Midbrain (tissue), 1 donor: Measurements from ENCODE around the gene GSE1.

Source experiments
- DNase-seq: peaks from one replicate; lab custom pipeline; 2025; lab: John Stamatoyannopoulos, UW

Gene GSE1

DNA sequence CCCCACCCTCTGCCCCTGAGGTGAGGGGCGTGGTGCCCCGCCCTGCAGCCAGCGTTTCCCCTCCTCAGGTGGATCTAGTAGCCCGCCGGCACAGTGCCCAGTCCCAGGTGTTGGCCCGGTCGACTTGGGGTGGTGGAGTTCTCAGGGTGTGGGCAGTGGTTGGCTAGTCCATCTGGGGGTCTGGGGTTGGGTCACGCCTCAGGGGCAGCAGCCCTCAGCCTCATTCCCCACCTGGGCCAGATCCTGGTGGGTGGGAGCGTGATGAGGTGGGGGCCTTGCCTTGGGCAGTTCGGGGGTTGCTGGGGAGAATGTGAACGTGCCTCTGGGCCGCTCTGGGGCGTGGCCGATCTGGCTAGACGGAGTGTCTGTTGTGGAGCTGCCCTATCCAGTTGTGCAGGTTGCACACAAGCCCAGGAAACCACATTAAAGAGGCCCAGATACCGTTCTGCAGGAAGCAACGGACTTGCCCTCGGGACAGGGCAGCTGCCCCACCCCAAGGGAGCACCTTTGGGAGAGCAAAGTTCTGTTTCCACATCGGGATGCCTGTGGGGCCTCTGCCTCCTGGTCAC is 32.0 kb downstream of the GSE1 start:
- no peak for DNase-seq

DNA sequence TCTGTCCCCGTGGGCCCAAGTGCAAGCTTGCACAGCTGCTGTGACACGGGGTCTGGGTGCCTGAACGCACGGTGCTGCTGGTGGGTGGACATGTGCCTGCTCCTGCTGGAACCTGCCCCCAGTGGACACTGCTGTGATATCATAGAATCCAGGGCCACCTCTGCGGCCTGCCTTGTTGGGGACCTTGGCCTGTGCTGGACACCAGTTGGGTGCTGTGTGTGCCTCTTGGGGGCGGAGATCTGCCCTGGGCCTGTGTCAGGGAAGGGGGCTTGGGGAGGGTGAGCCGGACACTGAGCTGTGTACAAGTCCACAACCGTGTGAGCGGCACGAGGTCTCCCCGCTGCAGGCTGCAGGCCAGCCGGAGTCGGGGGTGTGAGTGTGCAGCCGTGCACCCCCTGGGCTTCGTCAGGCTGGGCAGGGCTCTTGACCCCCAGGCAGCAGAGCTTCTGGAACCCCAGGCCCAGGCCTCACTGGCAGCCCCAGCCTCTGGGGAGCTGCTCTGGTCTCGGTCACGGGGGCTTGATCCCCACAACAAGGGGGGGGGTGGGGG is 33.3 kb downstream of the GSE1 start:
- no peak for DNase-seq

DNA sequence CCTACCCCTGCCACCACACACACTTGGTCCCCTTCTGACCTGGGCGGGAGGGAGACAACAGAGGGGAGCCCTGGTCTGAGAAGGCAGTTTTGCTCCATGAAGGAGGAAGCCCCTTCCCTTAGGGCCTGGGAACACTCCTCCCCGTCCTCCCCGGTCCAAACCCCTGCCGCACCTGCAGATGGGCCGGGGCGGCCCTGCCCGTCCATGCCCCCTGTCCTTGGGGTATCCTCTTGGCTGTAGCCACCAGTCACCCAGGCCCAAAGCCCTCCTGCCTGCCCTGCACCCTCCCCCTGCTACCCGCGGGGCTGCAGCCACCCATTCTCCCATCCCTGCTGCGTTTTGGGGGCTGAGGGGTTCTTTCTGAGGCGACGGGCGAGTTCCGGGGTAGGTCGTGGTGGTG is 33.9 kb downstream of the GSE1 start:
- no peak for DNase-seq

DNA sequence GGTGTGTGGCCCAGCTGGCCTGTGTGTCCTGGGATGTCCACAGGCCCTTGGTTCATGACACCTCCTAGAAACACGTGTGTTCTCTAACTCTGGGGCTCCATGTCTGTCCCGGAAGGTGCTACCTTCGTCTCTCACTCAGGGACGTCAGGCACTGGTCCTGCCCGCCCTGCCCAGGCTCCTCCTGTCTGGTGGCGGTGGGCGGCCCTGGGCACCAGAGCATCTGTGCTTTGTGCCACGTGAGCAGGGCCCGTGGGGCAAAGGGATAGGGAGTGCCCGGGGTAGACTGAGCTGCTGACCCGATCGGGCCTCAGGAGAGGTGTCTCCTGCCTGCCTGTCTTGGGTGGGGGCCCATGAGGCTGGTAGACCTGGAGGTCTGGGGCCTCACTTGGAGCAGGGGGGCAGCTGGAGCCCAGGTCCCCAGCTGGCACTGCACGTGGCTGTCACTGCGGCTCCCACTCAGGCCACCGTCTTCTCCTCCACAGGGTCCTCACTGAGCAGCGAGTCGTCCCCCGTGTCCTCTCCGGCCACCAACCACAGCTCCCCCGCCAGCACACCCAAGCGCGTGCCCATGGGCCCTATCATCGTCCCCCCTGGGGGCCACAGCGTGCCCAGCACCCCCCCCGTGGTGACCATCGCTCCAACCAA is 35.1 kb downstream of the GSE1 start:
- DNase-seq: no peak

DNA sequence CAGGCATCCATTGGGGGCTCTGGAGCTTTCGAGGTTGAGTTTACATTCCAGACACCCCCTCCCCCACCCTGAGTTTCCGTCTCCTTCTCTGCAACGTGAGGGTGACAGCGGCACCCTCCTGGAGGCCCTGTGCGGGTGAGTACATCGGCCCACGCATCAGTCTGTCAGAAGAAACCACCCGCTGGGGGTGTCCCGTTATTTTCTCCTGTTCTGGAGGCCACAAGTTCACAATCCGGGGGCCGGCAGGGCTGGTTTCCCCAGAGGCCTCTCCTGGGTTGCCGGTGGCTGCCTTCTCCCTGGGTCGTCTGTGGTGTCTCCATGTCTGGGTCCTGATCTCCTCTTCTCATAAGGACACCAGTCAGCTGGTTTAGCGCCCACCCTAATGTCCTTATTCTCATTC is 35.7 kb downstream of the GSE1 start:
- no peak for DNase-seq

DNA sequence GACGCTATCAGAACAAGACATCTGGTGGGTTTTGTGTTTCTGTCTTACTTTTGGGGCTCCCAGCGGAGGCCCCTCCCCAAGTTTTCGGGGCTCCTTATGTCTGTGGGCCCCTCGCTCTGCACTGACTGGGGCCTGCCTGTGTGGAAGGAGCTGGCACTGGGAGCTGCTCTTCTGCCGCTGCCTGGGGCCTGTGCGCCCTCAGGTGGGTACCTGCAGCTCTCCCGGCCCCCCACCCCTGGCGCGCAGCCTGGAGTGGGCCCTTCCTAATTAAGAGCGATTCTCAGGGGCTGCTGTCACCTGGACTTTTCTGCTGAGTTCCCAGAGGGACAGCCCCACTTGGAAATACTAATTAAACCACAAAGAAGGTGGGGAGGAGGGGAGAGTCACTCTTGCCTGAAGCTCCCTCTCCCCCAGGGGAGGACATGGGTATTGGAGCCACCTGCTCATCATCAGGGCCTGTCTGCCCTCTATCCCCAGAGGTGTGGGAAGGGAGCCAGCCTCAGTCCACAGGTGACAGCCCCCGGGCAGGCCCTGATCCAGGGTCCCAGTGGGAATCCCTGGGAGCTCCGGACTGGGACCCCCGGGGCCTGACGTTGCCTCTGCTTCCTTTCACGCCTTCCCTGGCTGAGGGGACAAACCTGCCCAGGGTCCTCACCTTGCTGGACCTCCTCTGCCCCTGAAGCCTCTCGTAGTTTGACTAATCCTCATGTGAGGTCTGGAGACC is 36.5 kb downstream of the GSE1 start:
- DNase-seq: no peak

DNA sequence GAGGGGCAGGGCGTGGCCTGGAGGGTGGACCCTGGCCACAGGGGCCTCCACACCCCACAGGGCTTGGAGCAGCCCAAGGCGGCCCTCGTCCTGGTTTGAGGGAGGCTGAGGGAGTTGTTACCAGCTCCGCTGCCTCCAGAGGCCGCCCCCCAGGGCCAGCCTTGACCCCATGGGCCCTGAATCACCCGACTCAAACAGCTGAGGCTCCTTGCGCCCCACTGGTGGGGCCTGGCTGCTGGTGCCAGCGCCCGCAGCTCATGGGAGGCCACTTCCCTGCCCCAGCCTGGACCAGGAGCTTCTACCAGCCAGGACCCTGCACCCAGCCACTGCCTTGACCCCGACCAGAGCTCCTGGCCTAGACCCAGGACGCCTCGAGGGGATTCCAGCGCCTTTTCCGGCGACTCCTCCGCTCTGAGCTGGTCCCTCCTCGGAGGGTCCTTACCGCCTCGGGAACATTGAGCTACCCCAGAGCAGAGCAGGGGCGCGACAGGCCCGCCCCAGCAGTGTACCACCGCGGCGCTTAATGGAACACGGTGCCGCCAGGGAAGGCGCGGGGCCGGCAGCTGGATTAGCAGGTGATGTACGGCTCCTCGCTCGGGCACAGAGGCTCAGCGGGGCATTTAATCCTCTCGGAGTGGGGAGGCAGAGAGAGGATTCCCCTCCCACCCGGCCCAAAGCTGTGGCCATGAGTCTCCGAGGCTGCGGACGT is 37.2 kb downstream of the GSE1 start:
- no peak for DNase-seq

DNA sequence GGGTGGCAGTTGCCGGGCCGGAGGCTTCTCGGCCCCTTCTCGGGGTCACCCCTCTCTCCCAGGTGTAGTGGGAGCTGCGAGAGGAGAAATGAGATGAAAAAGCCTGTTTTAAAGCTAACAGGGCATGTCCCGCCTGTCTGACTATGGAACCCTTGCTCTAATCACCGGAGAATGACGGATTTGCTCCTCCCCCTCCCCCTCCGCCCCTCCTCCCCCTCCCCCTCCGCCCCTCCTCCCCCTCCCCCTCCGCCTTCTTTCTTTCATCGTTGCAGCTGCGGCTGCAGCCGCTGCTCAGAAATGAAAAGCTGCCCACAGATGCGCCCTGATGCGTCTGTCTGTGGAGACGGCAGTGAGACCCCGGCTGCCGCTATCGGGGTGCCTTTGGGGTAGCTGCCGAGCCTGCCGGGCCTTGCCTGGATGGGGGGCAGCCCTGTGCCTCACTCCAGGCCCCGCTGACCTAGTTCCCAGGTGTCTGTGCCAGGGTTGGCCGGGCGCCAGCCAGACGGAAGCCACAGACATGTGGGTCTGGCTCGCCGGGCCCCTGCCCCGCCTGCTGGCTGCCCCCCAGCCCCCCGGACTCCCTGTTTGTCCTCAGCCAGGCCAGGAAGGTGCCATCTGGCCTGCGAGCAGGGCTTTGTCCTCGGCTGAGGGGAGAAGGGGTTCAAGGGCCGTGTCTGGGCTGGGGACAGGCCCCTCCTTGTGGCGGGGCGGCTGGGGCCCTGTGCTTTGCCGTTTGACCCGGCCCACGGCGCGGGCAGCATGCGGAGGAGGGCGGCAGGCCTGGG is 37.9 kb downstream of the GSE1 start:
- DNase-seq: peak; percentile 66

DNA sequence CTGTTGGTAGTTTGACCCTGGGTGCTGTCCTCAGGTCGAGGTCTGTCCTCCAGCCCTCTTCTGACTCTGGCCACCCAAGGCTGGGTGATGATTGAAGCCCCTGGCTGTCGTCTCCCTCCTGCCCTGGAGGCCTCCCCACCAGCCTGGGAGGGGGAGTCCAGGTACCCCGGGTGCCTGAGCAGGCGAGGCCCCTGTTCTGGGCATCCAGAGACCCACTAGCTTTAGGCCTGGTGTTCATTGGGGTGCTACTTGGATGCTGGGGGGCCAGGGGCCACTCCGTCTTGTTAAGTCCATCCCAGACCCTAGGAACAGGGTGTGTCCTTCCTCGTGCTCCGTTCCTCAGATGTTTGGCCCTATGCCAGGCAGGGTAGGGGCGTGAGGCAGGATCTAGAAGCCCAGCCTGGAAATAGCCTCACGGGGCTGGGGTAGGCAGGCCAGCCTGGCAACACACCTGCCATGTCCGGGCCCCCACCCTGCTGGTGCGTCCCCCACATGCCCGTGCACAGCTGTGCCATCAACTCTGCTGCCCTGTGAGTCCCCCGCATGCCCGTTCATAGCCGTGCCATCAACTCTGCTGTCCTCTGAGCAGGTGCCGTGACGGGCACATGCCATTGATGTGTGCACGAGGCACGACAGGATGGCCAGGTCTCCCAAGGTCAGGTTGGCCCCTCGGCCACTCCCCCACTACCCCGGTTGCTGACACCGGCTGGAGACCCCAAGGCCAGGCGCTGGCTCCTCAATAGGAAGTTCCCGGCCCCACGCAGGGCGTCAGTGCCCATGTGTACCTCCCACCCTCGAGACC is 38.7 kb downstream of the GSE1 start:
- peak; percentile 26 for DNase-seq

DNA sequence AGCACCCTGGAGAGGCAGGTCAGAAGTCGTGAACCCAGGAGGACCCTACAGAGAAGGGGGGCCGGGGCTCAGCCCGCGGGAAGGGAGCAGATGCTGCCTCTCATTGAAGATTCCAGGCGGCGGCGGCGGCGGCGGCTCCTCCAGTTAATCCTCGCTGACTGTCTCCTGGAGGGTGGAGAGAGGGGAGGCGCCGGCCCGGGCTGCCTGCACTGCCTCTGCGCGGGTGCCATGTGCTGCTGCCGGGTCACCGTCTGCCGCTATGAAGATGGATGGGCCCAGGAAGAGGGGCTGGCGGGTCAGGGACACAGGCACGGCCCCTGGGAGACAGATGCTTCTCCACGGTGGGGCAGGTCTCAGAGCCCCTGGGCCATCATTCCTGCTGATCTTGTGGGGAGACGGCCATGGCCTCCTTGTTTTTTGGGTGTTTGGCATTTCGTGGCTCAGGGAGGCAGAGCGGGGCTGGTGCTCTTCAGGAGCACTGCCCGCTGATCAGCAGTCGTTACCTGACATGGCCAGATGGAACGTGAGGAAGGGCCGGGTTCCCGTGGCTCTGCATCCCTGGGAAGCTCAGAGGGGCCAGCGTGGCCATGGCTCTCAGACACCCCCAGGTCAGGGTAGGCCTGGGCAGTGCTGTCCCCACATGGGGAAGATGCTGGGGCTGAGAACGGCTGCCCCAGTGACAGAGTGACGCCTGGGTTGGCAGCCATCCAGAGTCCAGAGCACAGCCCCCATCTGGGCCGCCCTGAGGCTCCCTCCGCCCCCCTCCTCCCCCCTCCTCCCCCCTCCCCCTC is 39.5 kb downstream of the GSE1 start:
- DNase-seq: peak; percentile 72

DNA sequence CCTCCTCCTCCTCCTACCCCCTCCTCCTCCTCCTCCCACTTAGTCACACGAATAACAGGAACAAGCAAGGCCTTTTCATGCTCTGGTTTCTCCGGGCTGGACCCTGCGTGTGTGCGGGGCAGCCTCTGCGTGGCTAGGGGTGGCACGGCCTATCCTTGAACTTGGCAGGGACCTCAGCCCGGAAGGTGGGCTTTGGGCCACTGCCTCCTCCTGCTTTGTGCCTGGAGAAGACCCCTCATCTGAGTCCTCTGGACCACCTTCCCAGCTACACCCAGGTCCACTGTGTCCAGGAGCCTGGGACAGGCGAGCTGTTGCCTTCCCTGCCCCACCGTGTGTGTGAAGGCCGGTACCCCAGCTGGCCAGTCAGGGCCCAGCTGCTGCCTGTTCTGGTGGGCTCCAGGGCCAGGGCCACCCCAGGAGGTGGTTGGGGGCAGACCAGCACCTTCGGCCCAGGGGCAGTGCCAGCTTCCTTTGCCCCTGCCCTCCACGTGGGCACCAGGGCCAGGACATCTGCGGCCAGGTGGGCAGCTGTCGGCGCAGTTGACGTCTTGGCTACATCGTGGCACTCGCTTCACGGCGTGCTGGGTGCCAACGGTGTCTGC is 40.3 kb downstream of the GSE1 start:
- DNase-seq: no peak

DNA sequence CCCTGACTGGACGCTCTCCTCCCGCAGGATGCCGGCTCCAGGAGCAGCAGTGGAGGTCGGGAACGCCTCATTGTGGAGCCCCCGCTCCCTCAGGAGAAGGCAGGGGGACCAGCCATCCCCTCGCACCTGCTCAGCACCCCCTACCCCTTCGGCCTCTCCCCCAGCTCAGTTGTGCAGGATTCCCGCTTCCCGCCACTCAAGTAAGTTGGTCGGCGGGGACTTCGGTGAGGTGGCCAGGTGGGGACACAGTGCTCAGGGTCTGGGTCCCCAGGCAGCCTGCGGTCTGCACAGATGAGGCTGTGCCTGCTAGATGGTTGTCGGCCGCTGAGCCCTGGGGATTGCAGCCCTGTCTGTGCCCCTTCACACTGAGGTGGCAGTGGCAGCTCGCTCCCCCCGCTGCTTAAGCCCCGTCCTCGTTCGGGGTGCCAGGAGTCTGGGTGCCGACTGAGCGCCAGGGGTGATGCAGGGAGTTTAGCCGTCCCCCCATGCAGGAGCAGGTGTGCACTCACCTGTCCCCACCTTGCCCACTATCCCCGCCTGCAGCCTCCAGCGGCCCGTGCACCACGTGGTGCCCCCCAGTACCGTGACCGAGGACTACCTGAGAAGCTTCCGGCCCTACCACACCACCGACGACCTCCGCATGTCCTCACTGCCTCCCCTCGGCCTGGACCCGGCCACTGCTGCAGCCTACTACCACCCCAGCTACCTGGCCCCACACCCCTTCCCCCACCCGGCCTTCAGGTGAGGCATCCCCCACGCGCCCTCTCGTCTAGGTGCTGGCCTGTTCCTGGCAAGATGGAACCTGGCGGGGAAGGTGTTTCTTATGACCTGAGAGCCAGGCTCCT is 41.4 kb downstream of the GSE1 start:
- DNase-seq: no peak

DNA sequence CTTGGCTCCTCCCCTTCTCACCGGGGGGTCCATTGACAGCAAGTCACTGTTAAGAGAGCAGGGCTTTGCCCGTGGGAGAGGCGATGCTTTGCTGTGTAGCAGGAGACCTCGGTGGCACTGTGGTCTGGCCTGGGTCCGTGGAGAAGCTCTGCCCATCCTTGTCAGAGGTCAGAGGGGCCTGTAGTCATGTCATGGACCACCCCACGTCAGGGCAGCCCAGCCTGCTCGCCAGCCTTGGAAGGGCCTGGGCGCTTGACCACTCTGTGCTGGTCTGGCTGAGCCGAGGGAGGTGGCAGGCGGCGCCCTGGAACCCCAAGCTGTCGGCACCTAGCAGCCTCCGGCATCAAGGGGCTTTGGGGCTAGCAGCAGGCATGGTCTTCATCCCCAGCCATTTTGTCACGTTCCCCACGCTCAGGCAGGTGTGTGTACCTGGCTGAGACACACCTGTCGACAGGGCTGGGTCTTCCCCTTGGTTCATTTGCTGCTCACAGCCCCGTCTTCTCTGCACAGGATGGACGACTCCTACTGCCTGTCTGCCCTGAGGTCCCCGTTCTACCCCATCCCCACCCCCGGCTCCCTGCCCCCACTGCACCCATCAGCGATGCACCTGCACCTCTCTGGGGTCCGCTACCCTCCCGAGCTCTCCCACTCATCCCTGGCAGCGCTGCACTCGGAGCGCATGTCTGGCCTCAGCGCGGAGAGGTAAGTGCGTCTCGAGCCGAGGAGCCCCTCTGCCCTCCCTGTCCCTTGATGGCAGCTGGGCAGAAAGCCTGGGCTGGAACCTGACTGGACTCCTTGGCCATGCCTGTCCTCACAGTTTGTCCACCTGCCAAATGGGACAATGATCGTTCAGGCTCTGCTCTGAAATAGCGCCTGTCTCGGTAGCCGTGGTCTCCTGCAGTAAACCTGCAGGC is 42.4 kb downstream of the GSE1 start:
- DNase-seq: no peak

DNA sequence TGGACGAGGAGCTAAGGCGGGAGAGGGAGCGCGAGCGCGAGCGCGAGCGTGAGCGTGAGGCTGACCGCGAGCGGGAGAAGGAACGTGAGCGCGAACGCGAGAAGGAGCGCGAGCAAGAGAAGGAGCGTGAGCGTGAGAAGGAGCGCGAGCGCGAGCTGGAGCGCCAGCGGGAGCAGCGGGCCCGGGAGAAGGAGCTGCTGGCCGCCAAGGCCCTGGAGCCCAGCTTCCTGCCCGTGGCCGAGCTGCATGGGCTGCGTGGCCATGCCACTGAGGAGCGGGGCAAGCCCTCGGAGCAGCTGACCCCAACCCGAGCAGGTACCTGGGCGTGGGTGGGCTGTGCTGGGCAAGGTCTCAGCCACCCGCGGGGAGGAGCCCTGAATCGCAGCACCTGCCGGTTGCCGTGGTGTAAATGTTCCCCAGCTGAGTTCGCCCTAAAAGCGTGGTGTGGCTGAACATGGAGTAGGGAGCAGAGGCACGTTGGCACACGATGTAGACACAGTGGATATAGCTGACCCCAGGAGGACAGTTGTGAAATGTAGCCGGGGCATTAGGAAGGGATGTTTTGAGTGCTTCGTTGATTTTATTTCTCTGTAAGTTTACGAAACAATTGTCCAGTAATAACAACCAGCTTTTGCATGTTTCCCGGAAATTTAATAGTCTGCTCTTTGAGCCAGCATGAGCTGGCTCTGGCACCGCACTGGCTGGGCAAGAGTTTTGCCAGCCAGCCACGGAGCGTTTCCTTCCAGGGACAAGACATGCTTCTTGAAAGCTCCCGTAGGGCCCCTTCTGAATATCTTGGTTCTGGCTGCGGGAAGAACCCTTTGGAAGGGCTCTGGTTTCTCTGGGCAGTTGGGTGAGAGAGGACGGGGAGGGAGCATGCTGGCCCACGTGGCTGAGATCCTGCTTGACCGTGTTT is 43.5 kb downstream of the GSE1 start:
- no peak for DNase-seq

DNA sequence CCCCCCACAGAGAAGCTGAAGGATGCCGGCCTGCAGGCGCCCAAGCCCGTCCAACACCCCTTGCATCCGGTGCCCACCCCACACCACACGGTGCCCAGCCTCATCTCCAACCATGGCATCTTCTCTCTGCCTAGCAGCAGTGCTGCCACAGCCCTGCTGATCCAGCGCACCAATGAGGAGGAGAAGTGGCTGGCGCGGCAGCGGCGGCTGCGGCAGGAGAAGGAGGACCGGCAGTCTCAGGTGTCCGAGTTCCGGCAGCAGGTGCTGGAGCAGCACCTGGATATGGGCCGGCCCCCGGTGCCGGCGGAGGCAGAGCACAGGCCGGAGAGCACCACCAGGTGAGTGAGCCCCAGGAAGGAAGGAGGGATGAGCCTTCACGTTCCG is 44.1 kb downstream of the GSE1 start:
- no peak for DNase-seq

DNA sequence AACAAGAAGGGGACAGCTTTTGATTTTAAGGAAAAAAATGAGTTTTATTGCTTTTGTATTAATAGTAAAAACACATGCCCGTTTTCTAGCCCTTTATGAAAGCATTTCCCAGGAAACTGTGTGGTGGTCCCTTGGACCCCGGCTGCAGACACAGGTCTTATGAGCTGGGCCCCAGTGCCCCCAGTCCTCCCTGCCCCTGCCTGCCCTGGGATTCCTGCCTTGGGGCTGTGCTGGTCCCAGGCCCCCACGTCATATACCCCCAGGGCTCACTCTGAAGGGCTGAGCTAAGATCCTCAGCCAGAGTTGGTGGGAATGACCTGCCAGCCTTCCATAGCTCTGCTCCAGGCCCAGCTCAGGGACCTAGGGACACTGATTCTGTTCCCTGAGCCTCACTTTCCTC is 44.9 kb downstream of the GSE1 start:
- DNase-seq: no peak
